Measurements from ENCODE around the gene KCND3. TPM values are rescaled to one million over a fixed set of nuclear protein-coding genes. Genes with fewer than 3 reads are reported as not detected.

Gene KCND3
- polyA plus RNA-seq, 1 donor, result 2.5 TPM

GRCh38 chr1:111990026-111990877 is 784 bp upstream of the KCND3 start:
- peak overlapping the region; percentile 30 for H3K4me3 ChIP-seq (ENCODE audit: low read length)
- H3K36me3 ChIP-seq (ENCODE audit: control insufficient read depth, insufficient read depth, low read length), result no peaks in the 10 kb centered on the region
- WGBS (ENCODE audit: insufficient coverage, low lambda C conversion rate), result no CpG with 5 or more reads among the region's 72 CpGs
- H3K27me3 ChIP-seq (ENCODE audit: control insufficient read depth, insufficient read depth, low read length), result peaks cover 80% of the 10 kb centered on the region
- H3K4me1 ChIP-seq (ENCODE audit: control insufficient read depth, insufficient read depth, low read length), result peaks cover 14% of the 10 kb centered on the region
- no peak overlapping the region for H3K27ac ChIP-seq (ENCODE audit: low read length)
- peak in 1 of 2 donors; percentile 29 for DNase-seq
- no peaks in the 10 kb centered on the region for H3K9me3 ChIP-seq (ENCODE audit: control insufficient read depth, low read depth, low read length)

- WGBS (ENCODE audit: insufficient coverage, low lambda C conversion rate), result no CpG with 5 or more reads among the region's 51 CpGs
- no peak overlapping the region for H3K27ac ChIP-seq (ENCODE audit: low read length)
- H3K4me3 ChIP-seq (ENCODE audit: low read length), result peak overlapping the region; percentile 13
- H3K36me3 ChIP-seq (ENCODE audit: control insufficient read depth, insufficient read depth, low read length), result no peaks in the 10 kb centered on the region
- H3K4me1 ChIP-seq (ENCODE audit: control insufficient read depth, insufficient read depth, low read length), result peaks cover 14% of the 10 kb centered on the region
- no peaks in the 10 kb centered on the region for H3K9me3 ChIP-seq (ENCODE audit: control insufficient read depth, low read depth, low read length)
- DNase-seq, result peak in 1 of 2 donors; percentile 15
- H3K27me3 ChIP-seq (ENCODE audit: control insufficient read depth, insufficient read depth, low read length), result peaks cover 70% of the 10 kb centered on the region
Measured at GRCh38 chr1:111988743-111989453, 570 bp downstream of the KCND3 start.

- peak overlapping the region; percentile 13 for H3K4me3 ChIP-seq (ENCODE audit: low read length)
Measured at GRCh38 chr1:111988377-111988742, 1.1 kb downstream of the KCND3 start.

GRCh38 chr1:111987502-111987901 is 2.0 kb downstream of the KCND3 start:
- Histone ChIP-seq H3K4me1 (ENCODE audit: control insufficient read depth, insufficient read depth, low read length) (peaks cover 14% of the 10 kb centered on the region), H3K27me3 (ENCODE audit: control insufficient read depth, insufficient read depth, low read length) (peaks cover 57% of the 10 kb centered on the region), H3K9me3 (ENCODE audit: control insufficient read depth, low read depth, low read length) (no peaks in the 10 kb centered on the region), H3K27ac (ENCODE audit: low read length) (no peak overlapping the region), H3K4me3 (ENCODE audit: low read length) (no peak overlapping the region), H3K36me3 (ENCODE audit: control insufficient read depth, insufficient read depth, low read length) (no peaks in the 10 kb centered on the region)
- no CpG with 5 or more reads among the region's 4 CpGs for WGBS (ENCODE audit: insufficient coverage, low lambda C conversion rate)
- DNase-seq, result no peak

More at GRCh38 chr1:111988377-111988742, 1.1 kb downstream of the KCND3 start:
- DNase-seq, result no peak
- Histone ChIP-seq H3K27me3 (ENCODE audit: control insufficient read depth, insufficient read depth, low read length) (peaks cover 65% of the 10 kb centered on the region), H3K4me1 (ENCODE audit: control insufficient read depth, insufficient read depth, low read length) (peaks cover 14% of the 10 kb centered on the region), H3K9me3 (ENCODE audit: control insufficient read depth, low read depth, low read length) (no peaks in the 10 kb centered on the region), H3K27ac (ENCODE audit: low read length) (no peak overlapping the region), H3K36me3 (ENCODE audit: control insufficient read depth, insufficient read depth, low read length) (no peaks in the 10 kb centered on the region)
- 17% methylated on average over 1 of the region's 8 CpGs for WGBS (ENCODE audit: insufficient coverage, low lambda C conversion rate)

- no CpG with 5 or more reads among the region's 8 CpGs for WGBS (ENCODE audit: insufficient coverage, low lambda C conversion rate)
- no peak for DNase-seq
- no peak overlapping the region for H3K4me3 ChIP-seq (ENCODE audit: low read length)
- H3K27ac ChIP-seq (ENCODE audit: low read length), result no peak overlapping the region
- H3K27me3 ChIP-seq (ENCODE audit: control insufficient read depth, insufficient read depth, low read length), result peaks cover 22% of the 10 kb centered on the region
- no peaks in the 10 kb centered on the region for H3K36me3 ChIP-seq (ENCODE audit: control insufficient read depth, insufficient read depth, low read length)
- peaks cover 1% of the 10 kb centered on the region for H3K4me1 ChIP-seq (ENCODE audit: control insufficient read depth, insufficient read depth, low read length)
- H3K9me3 ChIP-seq (ENCODE audit: control insufficient read depth, low read depth, low read length), result no peaks in the 10 kb centered on the region
Measured at GRCh38 chr1:111983500-111983899, 6.0 kb downstream of the KCND3 start.

- Histone ChIP-seq H3K4me1 (ENCODE audit: control insufficient read depth, insufficient read depth, low read length) (no peaks in the 10 kb centered on the region), H3K27ac (ENCODE audit: low read length) (no peak overlapping the region), H3K27me3 (ENCODE audit: control insufficient read depth, insufficient read depth, low read length) (peaks cover 16% of the 10 kb centered on the region), H3K36me3 (ENCODE audit: control insufficient read depth, insufficient read depth, low read length) (no peaks in the 10 kb centered on the region), H3K9me3 (ENCODE audit: control insufficient read depth, low read depth, low read length) (no peaks in the 10 kb centered on the region), H3K4me3 (ENCODE audit: low read length) (no peak overlapping the region)
- DNase-seq, result no peak
- 100% methylated on average over 2 of the region's 28 CpGs for WGBS (ENCODE audit: insufficient coverage, low lambda C conversion rate)
Measured at GRCh38 chr1:111982428-111982827, 7.0 kb downstream of the KCND3 start.

GRCh38 chr1:111981871-111982270 is 7.6 kb downstream of the KCND3 start:
- 100% methylated on average over 1 of the region's 37 CpGs for WGBS (ENCODE audit: insufficient coverage, low lambda C conversion rate)

GRCh38 chr1:111981090-111981489 is 8.4 kb downstream of the KCND3 start:
- H3K9me3 ChIP-seq (ENCODE audit: control insufficient read depth, low read depth, low read length), result no peaks in the 10 kb centered on the region
- peaks cover 15% of the 10 kb centered on the region for H3K27me3 ChIP-seq (ENCODE audit: control insufficient read depth, insufficient read depth, low read length)
- H3K4me1 ChIP-seq (ENCODE audit: control insufficient read depth, insufficient read depth, low read length), result no peaks in the 10 kb centered on the region
- no peak overlapping the region for H3K4me3 ChIP-seq (ENCODE audit: low read length)
- H3K36me3 ChIP-seq (ENCODE audit: control insufficient read depth, insufficient read depth, low read length), result no peaks in the 10 kb centered on the region
- H3K27ac ChIP-seq (ENCODE audit: low read length), result no peak overlapping the region
- DNase-seq, result no peak
- 43% methylated on average over 1 of the region's 7 CpGs for whole genome bisulfite sequencing (ENCODE audit: insufficient coverage, low lambda C conversion rate)

More at GRCh38 chr1:111981871-111982270, 7.6 kb downstream of the KCND3 start:
- DNase-seq, result no peak
- Histone ChIP-seq H3K36me3 (ENCODE audit: control insufficient read depth, insufficient read depth, low read length) (no peaks in the 10 kb centered on the region), H3K4me1 (ENCODE audit: control insufficient read depth, insufficient read depth, low read length) (no peaks in the 10 kb centered on the region), H3K27ac (ENCODE audit: low read length) (no peak overlapping the region), H3K4me3 (ENCODE audit: low read length) (no peak overlapping the region), H3K9me3 (ENCODE audit: control insufficient read depth, low read depth, low read length) (no peaks in the 10 kb centered on the region), H3K27me3 (ENCODE audit: control insufficient read depth, insufficient read depth, low read length) (peaks cover 14% of the 10 kb centered on the region)

- WGBS (ENCODE audit: insufficient coverage, low lambda C conversion rate), result 81% methylated on average over 3 of the region's 6 CpGs
- Histone ChIP-seq H3K4me1 (ENCODE audit: control insufficient read depth, insufficient read depth, low read length) (no peaks in the 10 kb centered on the region), H3K9me3 (ENCODE audit: control insufficient read depth, low read depth, low read length) (no peaks in the 10 kb centered on the region), H3K36me3 (ENCODE audit: control insufficient read depth, insufficient read depth, low read length) (no peaks in the 10 kb centered on the region), H3K27me3 (ENCODE audit: control insufficient read depth, insufficient read depth, low read length) (peaks cover 15% of the 10 kb centered on the region), H3K4me3 (ENCODE audit: low read length) (no peak overlapping the region), H3K27ac (ENCODE audit: low read length) (no peak overlapping the region)
- no peak for DNase-seq
Measured at GRCh38 chr1:111980686-111981085, 8.8 kb downstream of the KCND3 start.

- H3K27me3 ChIP-seq (ENCODE audit: control insufficient read depth, insufficient read depth, low read length), result peaks cover 22% of the 10 kb centered on the region
- no peaks in the 10 kb centered on the region for H3K4me1 ChIP-seq (ENCODE audit: control insufficient read depth, insufficient read depth, low read length)
- H3K27ac ChIP-seq (ENCODE audit: low read length), result no peak overlapping the region
- no peaks in the 10 kb centered on the region for H3K9me3 ChIP-seq (ENCODE audit: control insufficient read depth, low read depth, low read length)
- WGBS (ENCODE audit: insufficient coverage, low lambda C conversion rate), result no CpG with 5 or more reads among the region's 1 CpG
- H3K36me3 ChIP-seq (ENCODE audit: control insufficient read depth, insufficient read depth, low read length), result no peaks in the 10 kb centered on the region
- H3K4me3 ChIP-seq (ENCODE audit: low read length), result no peak overlapping the region
- no peak for DNase-seq
Measured at GRCh38 chr1:111978695-111979094, 10.8 kb downstream of the KCND3 start.
